Choroid plexus epithelial cell (primary cell): ENCODE measurements around the gene UVRAG.
A peak's percentile ranks its signal among the peaks of the same experiment; 100 is the strongest.

Experiments
- DNase-seq: peaks from one replicate; pipeline ENCODE4 v3.0.0-alpha.2; 2010; ENCODE audit warnings: low read depth
- H3K4me3 ChIP-seq: 2 replicates; pipeline ENCODE4 v1.5.1; 2011; ENCODE audit warnings: low read depth, mild to moderate bottlenecking, control low read depth, low read length, moderate library complexity
- CTCF ChIP-seq: conservative IDR thresholded peaks from 2 replicates; pipeline ENCODE4 v1.5.1; 2011; ENCODE audit warnings: low read depth, mild to moderate bottlenecking, control low read depth, inconsistent platforms, low read length, moderate library complexity

Gene UVRAG

GRCh38 chr11:76143274-76143673, 328.3 kb downstream of the UVRAG start:
- TF ChIP-seq CTCF, result no peak
- H3K4me3 ChIP-seq, result no peak overlapping the region
- DNase-seq, result no peak

- no peak overlapping the region for H3K4me3 ChIP-seq
- TF ChIP-seq CTCF, result no peak
- no peak for DNase-seq
Observed at GRCh38 chr11:76147106-76147740, 332.2 kb downstream of the UVRAG start.

- no peak for TF ChIP-seq CTCF
- no peak for DNase-seq
- no peak overlapping the region for H3K4me3 ChIP-seq
Observed at GRCh38 chr11:76148231-76148630, 333.2 kb downstream of the UVRAG start.

- TF ChIP-seq CTCF, result no peak
- no peak overlapping the region for H3K4me3 ChIP-seq
- peak; percentile 20 for DNase-seq
Observed at GRCh38 chr11:76148941-76149613, 334.1 kb downstream of the UVRAG start.

- no peak for TF ChIP-seq CTCF
- H3K4me3 ChIP-seq, result no peak overlapping the region
- no peak for DNase-seq
Observed at GRCh38 chr11:76149713-76150112, 334.7 kb downstream of the UVRAG start.

GRCh38 chr11:76150141-76150540, 335.1 kb downstream of the UVRAG start:
- no peak for DNase-seq
- H3K4me3 ChIP-seq, result no peak overlapping the region
- no peak for TF ChIP-seq CTCF
